GM19099 (cell line): ENCODE data around the gene SEC14L1.

Source experiments
- POLR2A ChIP-seq: IDR thresholded peaks from 3 replicates; pipeline ENCODE4 v1.6.1; 2011; ENCODE audit warnings: low read depth; ENCODE audit not compliant: insufficient read length; ENCODE audit errors: extremely low read depth

SEC14L1 gene

GRCh38 chr17:77210331-77210730 lies 69.6 kb downstream of the SEC14L1 start:
- no peak for TF ChIP-seq POLR2A

GRCh38 chr17:77210946-77211541 lies 70.3 kb downstream of the SEC14L1 start:
- TF ChIP-seq POLR2A: no peak

- TF ChIP-seq POLR2A: no peak
These were observed 70.9 kb downstream of the SEC14L1 start for GRCh38 chr17:77211681-77212080.

GRCh38 chr17:77212081-77212832 lies 71.5 kb downstream of the SEC14L1 start:
- TF ChIP-seq POLR2A: no peak

- no peak for TF ChIP-seq POLR2A
These were observed 72.3 kb downstream of the SEC14L1 start for GRCh38 chr17:77212833-77213777.

- no peak for TF ChIP-seq POLR2A
These were observed 73.0 kb downstream of the SEC14L1 start for GRCh38 chr17:77213778-77214132.

- TF ChIP-seq POLR2A: no peak
These were observed 73.6 kb downstream of the SEC14L1 start for GRCh38 chr17:77214328-77214727.

- TF ChIP-seq POLR2A: no peak
These were observed 74.0 kb downstream of the SEC14L1 start for GRCh38 chr17:77214743-77215142.

GRCh38 chr17:77215281-77215680 lies 74.5 kb downstream of the SEC14L1 start:
- no peak for TF ChIP-seq POLR2A

GRCh38 chr17:77216486-77216885 lies 75.7 kb downstream of the SEC14L1 start:
- no peak for TF ChIP-seq POLR2A

GRCh38 chr17:77217123-77217522 lies 76.4 kb downstream of the SEC14L1 start:
- no peak for TF ChIP-seq POLR2A

GRCh38 chr17:77217566-77217965 lies 76.8 kb downstream of the SEC14L1 start:
- no peak for TF ChIP-seq POLR2A

- no peak for TF ChIP-seq POLR2A
These were observed 78.1 kb downstream of the SEC14L1 start for GRCh38 chr17:77218902-77219301.

GRCh38 chr17:77222356-77222755 lies 81.6 kb downstream of the SEC14L1 start:
- no peak for TF ChIP-seq POLR2A

- no peak for TF ChIP-seq POLR2A
These were observed 83.1 kb downstream of the SEC14L1 start for GRCh38 chr17:77223642-77224420.
